Fibroblast of lung (primary cell): ENCODE measurements around the gene AGRN. TPM values are rescaled to one million over a fixed set of nuclear protein-coding genes. Genes with fewer than 3 reads are reported as not detected.

ENCODE experiments used
- DNase-seq, 2 donors: peaks; one replicate each; pipeline versions ENCODE4 v3.0.0 to v3.0.0-alpha.2; 2010; ENCODE audit warnings: low read depth in 2 of 2
- H2AFZ ChIP-seq: 2 replicates; pipeline ENCODE4 v1.5.1; 2012; ENCODE audit warnings: low read length, control low read depth, inconsistent platforms
- H3K27ac ChIP-seq: 2 replicates; pipeline ENCODE4 v1.5.1; 2011; ENCODE audit warnings: low read length, control low read depth; ENCODE audit not compliant: insufficient read depth
- H3K27me3 ChIP-seq: 2 replicates; pipeline ENCODE4 v1.5.1; 2011; ENCODE audit warnings: mild to moderate bottlenecking, low read length; ENCODE audit not compliant: control insufficient read depth, insufficient read depth
- H3K36me3 ChIP-seq: 2 replicates; pipeline ENCODE4 v1.5.1; 2011; ENCODE audit warnings: low read length; ENCODE audit not compliant: control insufficient read depth, insufficient read depth
- H3K4me1 ChIP-seq: 2 replicates; pipeline ENCODE4 v1.5.1; 2011; ENCODE audit warnings: low read length; ENCODE audit not compliant: control insufficient read depth, insufficient read depth; ENCODE audit errors: extremely low read depth
- H3K4me2 ChIP-seq: 2 replicates; pipeline ENCODE4 v1.5.1; 2011; ENCODE audit warnings: low read length, control low read depth; ENCODE audit not compliant: insufficient read depth; ENCODE audit errors: extremely low read depth
- H3K4me3 ChIP-seq, 4 experiments: fragments of 200-600 bp in 1 of 4; sonication (generic) in 1 of 4; replicated peaks in 1 of 4; 2 replicates each; pipeline ENCODE4 v1.5.1; 2011 to 2016; ENCODE audit warnings: low read length in 4 of 4, low read depth in 3 of 4, mild to moderate bottlenecking in 3 of 4, control low read depth in 2 of 4, inconsistent platforms in 1 of 4, mixed read lengths in 1 of 4; ENCODE audit not compliant: insufficient read depth in 1 of 4; ENCODE audit errors: control extremely low read depth in 1 of 4
- H3K79me2 ChIP-seq: 2 replicates; pipeline ENCODE4 v1.5.1; 2012; ENCODE audit warnings: mild to moderate bottlenecking, low read length, inconsistent platforms; ENCODE audit not compliant: control insufficient read depth, insufficient read depth
- H3K9ac ChIP-seq: 2 replicates; pipeline ENCODE4 v1.5.1; 2011; ENCODE audit warnings: mild to moderate bottlenecking, low read length, control low read depth; ENCODE audit not compliant: insufficient read depth
- H3K9me3 ChIP-seq: 2 replicates; pipeline ENCODE4 v1.5.1; 2012; ENCODE audit warnings: low read depth, low read length; ENCODE audit not compliant: control insufficient read depth, insufficient read depth
- H4K20me1 ChIP-seq: 2 replicates; pipeline ENCODE4 v1.5.1; 2011; ENCODE audit warnings: low read length; ENCODE audit not compliant: control insufficient read depth, insufficient read depth; ENCODE audit errors: extremely low read depth
- CTCF ChIP-seq, 2 donors: IDR thresholded peaks in 1 of 2; conservative IDR thresholded peaks in 1 of 2; 1 replicate in 1 of 2; 2 replicates in 1 of 2; pipeline ENCODE4 v1.5.1; 2011 to 2012; ENCODE audit warnings: low read length in 2 of 2, control low read depth in 1 of 2, inconsistent platforms in 1 of 2, low read depth in 1 of 2, mild to moderate bottlenecking in 1 of 2
- EZH2 ChIP-seq: IDR thresholded peaks from 2 replicates; pipeline ENCODE4 v1.5.1; 2012; ENCODE audit warnings: low read length, control low read depth, mild to moderate bottlenecking; ENCODE audit errors: missing control alignments
- polyA plus RNA-seq, 2 donors: library from polyadenylated mRNA; depleted of rRNA in 1 of 2; stranded (reverse) in 1 of 2; unstranded in 1 of 2; fragments of >200 nt; gene quantifications; 2 replicates each; pipeline ENCODE4 v1.2.1, GENCODE V29; 2011 to 2012; ENCODE audit warnings: missing spikeins in 1 of 2
- total RNA-seq: library from RNA; depleted of rRNA; stranded (reverse); fragments of >200 nt; gene quantifications from 2 replicates; pipeline ENCODE4 v1.2.1, GENCODE V29; 2014

AGRN gene
- total and polyA plus RNA-seq, 2 donors (not counting 1 experiment from before 2014, with no cell fraction given), result 20.7 to 50.9 TPM

GRCh38 chr1:1042835-1043234 lies 22.9 kb downstream of the AGRN start:
- Histone ChIP-seq H3K79me2 (no peaks in the 10 kb centered on the region), H4K20me1 (no peaks in the 10 kb centered on the region), H3K9ac (no peak overlapping the region), H3K4me1 (peaks cover 7% of the 10 kb centered on the region), H3K27ac (no peak overlapping the region), H3K27me3 (no peaks in the 10 kb centered on the region), H3K4me2 (no peak overlapping the region), H2AFZ (no peak overlapping the region), H3K36me3 (peaks cover 9% of the 10 kb centered on the region), H3K4me3 (no peak overlapping the region), H3K9me3 (no peaks in the 10 kb centered on the region)
- no peak for DNase-seq
- TF ChIP-seq CTCF (conservative IDR thresholded peaks at IDR 0.05 in 1 of 2, IDR thresholded peaks at IDR 0.05 in 1 of 2; ENCODE audit: low read depth in 1 of 2, low read length in 2 of 2) (no peak), EZH2 (no peak)

DNA sequence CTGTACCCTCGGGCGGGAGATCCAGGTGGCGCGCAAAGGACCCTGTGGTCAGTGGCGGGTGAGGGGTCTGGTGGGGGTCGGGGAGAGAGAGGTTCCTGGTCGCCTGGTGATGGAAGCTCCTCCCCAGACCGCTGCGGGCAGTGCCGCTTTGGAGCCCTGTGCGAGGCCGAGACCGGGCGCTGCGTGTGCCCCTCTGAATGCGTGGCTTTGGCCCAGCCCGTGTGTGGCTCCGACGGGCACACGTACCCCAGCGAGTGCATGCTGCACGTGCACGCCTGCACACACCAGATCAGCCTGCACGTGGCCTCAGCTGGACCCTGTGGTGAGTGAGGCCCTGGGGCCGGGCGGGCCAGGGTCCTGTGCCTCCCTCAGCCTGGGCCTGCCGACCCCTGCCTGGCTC lies 23.5 kb downstream of the AGRN start:
- Histone ChIP-seq H3K36me3 (peaks cover 9% of the 10 kb centered on the region), H3K4me3 (no peak overlapping the region), H3K4me2 (no peak overlapping the region), H2AFZ (no peak overlapping the region), H3K9me3 (no peaks in the 10 kb centered on the region), H4K20me1 (no peaks in the 10 kb centered on the region), H3K27ac (no peak overlapping the region), H3K27me3 (no peaks in the 10 kb centered on the region), H3K4me1 (peaks cover 7% of the 10 kb centered on the region), H3K79me2 (no peaks in the 10 kb centered on the region), H3K9ac (no peak overlapping the region)
- TF ChIP-seq CTCF (conservative IDR thresholded peaks at IDR 0.05 in 1 of 2, IDR thresholded peaks at IDR 0.05 in 1 of 2; ENCODE audit: low read depth in 1 of 2, low read length in 2 of 2) (no peak), EZH2 (no peak)
- DNase-seq, result no peak

GRCh38 chr1:1043921-1044320 lies 24.0 kb downstream of the AGRN start:
- peaks cover 9% of the 10 kb centered on the region for H3K36me3 ChIP-seq

More at GRCh38 chr1:1043921-1044320, 24.0 kb downstream of the AGRN start:
- no peak for DNase-seq
- Histone ChIP-seq H4K20me1 (no peaks in the 10 kb centered on the region), H3K9me3 (no peaks in the 10 kb centered on the region), H3K4me3 (no peak overlapping the region), H3K9ac (no peak overlapping the region), H3K27me3 (no peaks in the 10 kb centered on the region), H2AFZ (no peak overlapping the region), H3K4me1 (peaks cover 7% of the 10 kb centered on the region), H3K27ac (no peak overlapping the region), H3K4me2 (no peak overlapping the region), H3K79me2 (no peaks in the 10 kb centered on the region)
- no peak for TF ChIP-seq EZH2
- TF ChIP-seq CTCF (conservative IDR thresholded peaks at IDR 0.05 in 1 of 2, IDR thresholded peaks at IDR 0.05 in 1 of 2; ENCODE audit: low read depth in 1 of 2, low read length in 2 of 2), result no peak
